OCI-LY1 (cell line): ENCODE data around the gene MAFG.

Experiments
- H2AFZ ChIP-seq: fragments of 200-600 bp; sonication (generic), shearing (Covaris generic); 2 replicates; pipeline ENCODE4 v1.6.0; 2014; ENCODE audit warnings: antibody characterized with exemption, mild to moderate bottlenecking, low read length
- H3F3A ChIP-seq: fragments of 200-600 bp; sonication (generic), shearing (Covaris generic); 2 replicates; pipeline ENCODE4 v1.6.0; 2014; ENCODE audit warnings: mild to moderate bottlenecking, antibody characterized with exemption, low read length, moderate library complexity; ENCODE audit not compliant: insufficient read depth
- H3K27ac ChIP-seq: fragments of 200-600 bp; sonication (generic); 2 replicates; pipeline ENCODE4 v1.5.1; 2014; ENCODE audit warnings: low read length, mixed run types, mild to moderate bottlenecking, low read depth; ENCODE audit not compliant: poor library complexity, severe bottlenecking
- H3K27me3 ChIP-seq: fragments of 200-600 bp; sonication (generic); 2 replicates; pipeline ENCODE4 v1.6.0; 2014; ENCODE audit warnings: antibody characterized with exemption, mild to moderate bottlenecking, low read length, moderate library complexity; ENCODE audit not compliant: insufficient read depth
- H3K36me3 ChIP-seq: fragments of 200-600 bp; sonication (generic); 2 replicates; pipeline ENCODE4 v1.6.1; 2014; ENCODE audit warnings: mild to moderate bottlenecking, antibody characterized with exemption, low read length, moderate library complexity, mixed read lengths; ENCODE audit not compliant: insufficient read depth
- H3K4me1 ChIP-seq: fragments of 200-600 bp; sonication (generic); 2 replicates; pipeline ENCODE4 v1.5.1; 2014; ENCODE audit warnings: mild to moderate bottlenecking, low read length, moderate library complexity; ENCODE audit not compliant: insufficient read depth, severe bottlenecking
- H3K4me2 ChIP-seq: fragments of 200-600 bp; sonication (generic), shearing (Covaris generic); 2 replicates; pipeline ENCODE4 v1.6.1; 2014; ENCODE audit warnings: low read length
- H3K4me3 ChIP-seq: fragments of 200-600 bp; sonication (generic); 2 replicates; pipeline ENCODE4 v1.5.1; 2014; ENCODE audit warnings: low read length, low read depth, mild to moderate bottlenecking, mixed read lengths; ENCODE audit not compliant: poor library complexity, severe bottlenecking
- H3K79me2 ChIP-seq: fragments of 200-600 bp; shearing (Covaris generic); 2 replicates; pipeline ENCODE4 v1.6.1; 2016; ENCODE audit warnings: mixed run types, low read length, mixed read lengths; ENCODE audit not compliant: insufficient read depth
- H3K9ac ChIP-seq: fragments of 200-600 bp; sonication (generic), shearing (Covaris generic); 2 replicates; pipeline ENCODE4 v1.6.1; 2014; ENCODE audit warnings: mild to moderate bottlenecking, low read length, mixed read lengths
- H3K9me2 ChIP-seq: fragments of 200-600 bp; sonication (generic), shearing (Covaris generic); 2 replicates; pipeline ENCODE4 v1.6.1; 2014; ENCODE audit warnings: low read depth, mild to moderate bottlenecking, low read length, mixed read lengths
- H3K9me3 ChIP-seq: fragments of 200-600 bp; shearing (Covaris generic); 2 replicates; pipeline ENCODE4 v1.6.1; 2014; ENCODE audit warnings: low read length, mixed read lengths
- H4K20me1 ChIP-seq: fragments of 200-600 bp; sonication (generic), shearing (Covaris generic); 2 replicates; pipeline ENCODE4 v1.6.0; 2016; ENCODE audit warnings: mild to moderate bottlenecking, low read length; ENCODE audit not compliant: insufficient read depth
- EZH2 ChIP-seq: fragments of 200-600 bp; sonication (generic), shearing (Covaris generic); IDR thresholded peaks from 2 replicates; pipeline ENCODE4 v1.8.0; 2017; ENCODE audit warnings: borderline replicate concordance, mixed run types, mild to moderate bottlenecking, antibody characterized with exemption, low read length, moderate library complexity, mixed read lengths
- TF ChIP-seq, protein P1 (sequence below): fragments of 200-600 bp; sonication (generic), shearing (Covaris generic); IDR thresholded peaks from 2 replicates; pipeline ENCODE4 v1.5.1; 2017; ENCODE audit warnings: mild to moderate bottlenecking, antibody characterized with exemption, low read length, moderate library complexity, mixed read lengths

Gene MAFG

DNA sequence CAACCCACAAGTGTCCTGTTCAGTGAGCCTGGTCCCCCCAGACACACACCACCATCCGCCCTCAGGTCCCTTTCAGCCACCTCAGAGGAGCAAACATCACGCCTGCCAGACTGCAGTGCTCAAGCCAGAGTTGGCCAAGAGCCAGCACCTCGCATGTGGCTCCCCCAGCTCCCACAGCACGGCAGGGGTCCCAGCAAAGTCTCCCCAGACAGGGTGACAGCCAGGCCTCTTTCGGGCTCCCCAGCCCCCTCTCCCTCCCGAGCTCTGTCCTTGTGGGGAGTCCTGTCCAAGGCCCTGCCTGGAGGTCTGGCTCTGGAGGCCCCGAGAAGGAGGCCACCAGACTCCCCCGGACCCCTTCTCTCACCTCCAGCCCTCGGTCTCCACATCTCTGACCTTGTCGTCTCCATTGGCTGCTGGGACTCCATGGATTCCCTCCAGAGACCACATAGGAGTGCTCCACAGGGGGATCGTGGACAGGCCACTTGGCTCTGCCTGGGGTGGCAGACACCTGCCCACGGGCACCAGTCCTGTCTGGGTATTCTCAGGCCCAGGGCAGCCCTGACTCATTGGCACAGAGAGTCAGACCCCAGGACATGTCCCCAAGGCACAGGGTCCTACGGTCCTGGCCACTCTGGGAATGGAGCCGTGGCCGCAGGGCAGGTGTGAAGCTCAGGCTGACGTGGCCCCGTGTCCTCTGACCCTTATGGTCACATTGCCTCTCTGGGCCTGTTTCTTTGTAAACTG, 21.3 kb upstream of the MAFG start:
- no peak overlapping the region for H3K9ac ChIP-seq
- TF ChIP-seq, protein P1, sequence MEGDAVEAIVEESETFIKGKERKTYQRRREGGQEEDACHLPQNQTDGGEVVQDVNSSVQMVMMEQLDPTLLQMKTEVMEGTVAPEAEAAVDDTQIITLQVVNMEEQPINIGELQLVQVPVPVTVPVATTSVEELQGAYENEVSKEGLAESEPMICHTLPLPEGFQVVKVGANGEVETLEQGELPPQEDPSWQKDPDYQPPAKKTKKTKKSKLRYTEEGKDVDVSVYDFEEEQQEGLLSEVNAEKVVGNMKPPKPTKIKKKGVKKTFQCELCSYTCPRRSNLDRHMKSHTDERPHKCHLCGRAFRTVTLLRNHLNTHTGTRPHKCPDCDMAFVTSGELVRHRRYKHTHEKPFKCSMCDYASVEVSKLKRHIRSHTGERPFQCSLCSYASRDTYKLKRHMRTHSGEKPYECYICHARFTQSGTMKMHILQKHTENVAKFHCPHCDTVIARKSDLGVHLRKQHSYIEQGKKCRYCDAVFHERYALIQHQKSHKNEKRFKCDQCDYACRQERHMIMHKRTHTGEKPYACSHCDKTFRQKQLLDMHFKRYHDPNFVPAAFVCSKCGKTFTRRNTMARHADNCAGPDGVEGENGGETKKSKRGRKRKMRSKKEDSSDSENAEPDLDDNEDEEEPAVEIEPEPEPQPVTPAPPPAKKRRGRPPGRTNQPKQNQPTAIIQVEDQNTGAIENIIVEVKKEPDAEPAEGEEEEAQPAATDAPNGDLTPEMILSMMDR: no peak
- TF ChIP-seq EZH2: no peak

GRCh38 chr17:81947189-81947588, 19.7 kb upstream of the MAFG start, which contains the start of gene MYADML2:
Gene MYADML2, minus strand, starts transcription at chr17:81947233. Its CDS starts 5,492 bp downstream, at chr17:81941741.
- no peaks in the 10 kb centered on the region for H3K36me3 ChIP-seq
- no peaks in the 10 kb centered on the region for H3F3A ChIP-seq
- H2AFZ ChIP-seq: no peak within 1 kb of the TSS
- no peak within 1 kb of the TSS for H3K9ac ChIP-seq
- no peak within 1 kb of the TSS for H3K4me3 ChIP-seq
- H4K20me1 ChIP-seq: no peaks in the 10 kb centered on the region
- H3K4me2 ChIP-seq: no peak within 1 kb of the TSS
- no peak for TF ChIP-seq EZH2
- TF ChIP-seq, protein P1: no peak
- H3K27me3 ChIP-seq: peaks cover 6% of the 10 kb centered on the region; the same call in 1 of the 2 replicates
- H3K27ac ChIP-seq: no peak within 1 kb of the TSS
- H3K9me2 ChIP-seq: no peaks in the 10 kb centered on the region
- no peaks in the 10 kb centered on the region for H3K4me1 ChIP-seq
- no peaks in the 10 kb centered on the region for H3K79me2 ChIP-seq
- H3K9me3 ChIP-seq: no peaks in the 10 kb centered on the region

More for the DNA sequence above, 21.3 kb upstream of the MAFG start:
- H2AFZ ChIP-seq: no peak overlapping the region
- no peaks in the 10 kb centered on the region for H3K9me3 ChIP-seq
- no peak overlapping the region for H3K4me2 ChIP-seq
- no peaks in the 10 kb centered on the region for H3F3A ChIP-seq
- no peaks in the 10 kb centered on the region for H3K9me2 ChIP-seq
- no peak overlapping the region for H3K4me3 ChIP-seq
- H3K27ac ChIP-seq: no peak overlapping the region
- no peaks in the 10 kb centered on the region for H3K79me2 ChIP-seq
- H3K4me1 ChIP-seq: no peaks in the 10 kb centered on the region
- no peaks in the 10 kb centered on the region for H3K36me3 ChIP-seq
- peaks cover 6% of the 10 kb centered on the region; the same call in 1 of the 2 replicates for H3K27me3 ChIP-seq
- no peaks in the 10 kb centered on the region for H4K20me1 ChIP-seq

DNA sequence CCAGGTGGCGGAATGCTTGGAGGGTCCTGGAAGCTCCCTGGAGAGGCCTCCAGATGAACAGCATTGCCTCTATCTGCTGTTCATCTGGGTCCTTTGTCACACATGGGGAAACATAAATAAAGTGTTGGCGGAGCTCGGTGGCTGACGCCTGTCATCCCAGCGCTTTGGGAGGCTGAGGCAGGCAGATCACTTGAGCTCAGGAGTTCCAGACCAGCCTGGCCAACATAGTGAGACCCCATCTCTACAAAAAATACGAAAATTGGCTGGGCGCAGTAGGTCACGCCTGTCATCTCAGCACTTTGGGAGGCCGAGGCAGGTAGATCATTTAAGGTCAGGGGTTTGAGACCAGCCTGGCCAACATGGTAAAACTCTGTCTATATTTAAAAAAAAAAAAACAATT, 17.3 kb upstream of the MAFG start:
- peaks cover 6% of the 10 kb centered on the region for H3K4me1 ChIP-seq
- no peak overlapping the region for H2AFZ ChIP-seq
- H3F3A ChIP-seq: no peaks in the 10 kb centered on the region
- H3K4me3 ChIP-seq: no peak overlapping the region
- no peaks in the 10 kb centered on the region for H3K9me3 ChIP-seq
- no peak overlapping the region for H3K9ac ChIP-seq
- H3K9me2 ChIP-seq: no peaks in the 10 kb centered on the region
- H3K4me2 ChIP-seq: no peak overlapping the region
- no peaks in the 10 kb centered on the region for H3K79me2 ChIP-seq
- H3K27ac ChIP-seq: no peak overlapping the region
- no peaks in the 10 kb centered on the region for H4K20me1 ChIP-seq
- H3K27me3 ChIP-seq: peaks cover 6% of the 10 kb centered on the region; the same call in 1 of the 2 replicates
- TF ChIP-seq, protein P1: no peak
- no peak for TF ChIP-seq EZH2
- no peaks in the 10 kb centered on the region for H3K36me3 ChIP-seq
